ENCODE data around the gene FTO.

FTO gene

DNA sequence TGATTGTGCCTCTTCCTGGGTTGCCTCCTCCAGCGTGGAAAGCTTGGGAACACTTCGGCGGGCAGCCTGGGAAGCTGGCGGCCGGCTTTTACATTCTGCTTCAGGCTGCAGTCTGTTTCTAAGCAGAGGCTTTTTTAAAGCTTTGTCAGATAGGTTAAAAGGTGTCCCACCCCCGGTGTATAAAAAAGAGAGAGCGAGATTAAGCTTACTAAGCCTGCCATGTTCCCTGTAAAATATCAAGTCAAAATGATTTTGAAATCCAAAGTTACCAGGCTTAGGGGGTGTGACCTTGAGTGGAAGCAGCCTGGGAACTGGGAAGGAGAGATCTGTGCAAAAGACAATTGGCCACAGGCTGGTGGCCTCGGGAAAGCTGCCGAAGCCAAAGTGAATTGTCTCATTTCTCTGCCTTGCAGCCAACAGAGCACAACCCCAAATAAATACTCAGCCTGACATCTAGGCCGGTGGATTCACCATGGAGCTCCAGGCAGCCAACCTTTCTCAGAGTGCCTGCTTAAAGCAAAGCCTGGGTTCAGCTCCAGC, 254.5 kb downstream of the FTO start:
- DNase-seq (ENCODE audit: low read depth in 2 of 2, low spot score in 1 of 2): no peak

GRCh38 chr16:53960050-53960812, 256.3 kb downstream of the FTO start:
- no peak for DNase-seq (ENCODE audit: low read depth in 2 of 2, low spot score in 1 of 2)

DNA sequence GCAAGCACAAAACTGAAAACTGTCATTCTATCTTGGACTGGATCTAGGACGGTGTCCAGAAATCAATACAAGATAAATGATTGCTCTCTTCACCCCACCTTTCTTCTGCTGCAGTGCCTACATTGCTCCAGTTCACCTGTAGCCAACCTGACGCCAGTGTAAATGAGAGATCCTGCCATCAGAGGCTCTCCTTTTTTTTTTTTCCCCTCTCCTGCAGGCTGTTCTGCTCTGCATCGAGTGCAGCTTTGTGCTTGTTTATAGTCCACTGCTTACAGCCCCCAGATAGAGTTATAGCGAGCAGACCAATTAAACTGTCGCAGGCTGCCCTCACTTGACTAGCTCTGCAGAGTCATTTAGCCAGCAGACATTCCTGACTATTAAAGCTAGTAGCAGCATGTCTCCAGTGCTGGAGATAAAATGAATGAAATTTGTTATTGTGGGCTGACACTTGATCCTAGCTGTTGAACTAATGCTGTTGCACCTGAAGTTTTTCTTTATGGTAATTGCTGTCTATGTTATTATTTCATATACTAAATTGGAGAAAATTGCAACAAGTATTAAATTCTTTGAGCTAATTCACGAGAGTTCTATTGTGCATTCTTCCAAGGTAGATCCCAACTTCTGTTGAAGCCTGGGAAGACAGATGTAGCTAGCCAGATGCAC, 257.1 kb downstream of the FTO start:
- DNase-seq (ENCODE audit: low read depth in 2 of 2, low spot score in 1 of 2): no peak

- DNase-seq (ENCODE audit: low read depth in 2 of 2, low spot score in 1 of 2): no peak
Observed at GRCh38 chr16:53962041-53962440, 258.1 kb downstream of the FTO start.

GRCh38 chr16:53964145-53964790, 260.3 kb downstream of the FTO start:
- DNase-seq (ENCODE audit: low read depth in 2 of 2, low spot score in 1 of 2): no peak

GRCh38 chr16:53966821-53967571, 263.0 kb downstream of the FTO start:
- DNase-seq (ENCODE audit: low read depth in 2 of 2, low spot score in 1 of 2): no peak

- DNase-seq (ENCODE audit: low read depth in 2 of 2, low spot score in 1 of 2): no peak
Observed at GRCh38 chr16:53967572-53967971, 263.6 kb downstream of the FTO start.

DNA sequence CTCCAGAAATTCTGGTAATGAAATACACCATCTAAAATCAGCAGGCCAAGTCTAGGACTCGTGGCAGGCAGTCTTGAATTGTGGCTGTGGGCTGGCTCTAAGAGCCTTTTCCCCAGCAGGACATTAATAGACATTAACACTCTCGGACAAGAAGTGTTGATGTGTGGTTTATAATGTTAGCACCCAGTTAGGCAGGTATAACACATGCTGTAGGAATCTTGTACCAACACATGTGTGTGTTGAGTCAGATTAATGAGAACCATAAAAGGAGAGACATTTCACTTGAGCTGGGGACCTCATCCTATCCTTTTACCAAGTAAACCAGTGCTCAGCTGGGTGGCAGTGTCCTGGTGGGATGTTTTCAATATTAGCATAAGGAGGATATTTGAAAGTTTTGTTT, 264.5 kb downstream of the FTO start:
- no peak for DNase-seq (ENCODE audit: low read depth in 2 of 2, low spot score in 1 of 2)

- DNase-seq (ENCODE audit: low read depth in 2 of 2, low spot score in 1 of 2): no peak
Observed at GRCh38 chr16:53968896-53969295, 264.9 kb downstream of the FTO start.

DNA sequence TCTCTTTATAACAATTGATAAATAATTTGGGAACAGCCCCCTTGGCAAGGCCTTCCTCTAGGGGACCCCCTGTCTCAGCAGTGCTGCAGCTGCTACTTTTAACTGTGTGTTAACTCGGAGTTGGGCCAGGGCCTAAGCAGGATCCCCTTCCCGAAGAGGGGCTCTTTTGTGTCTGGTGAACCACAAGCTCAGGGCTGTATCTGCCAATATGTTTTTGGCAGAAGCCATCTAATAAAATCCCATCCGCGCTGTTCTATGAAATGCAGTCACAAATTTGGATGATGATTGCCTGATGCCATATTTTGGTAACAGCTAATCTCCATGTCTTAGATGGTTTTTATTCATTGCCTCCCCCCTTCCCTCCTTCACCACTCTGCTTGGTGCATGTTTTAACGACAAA, 267.7 kb downstream of the FTO start:
- no peak for DNase-seq (ENCODE audit: low read depth in 2 of 2, low spot score in 1 of 2)

DNA sequence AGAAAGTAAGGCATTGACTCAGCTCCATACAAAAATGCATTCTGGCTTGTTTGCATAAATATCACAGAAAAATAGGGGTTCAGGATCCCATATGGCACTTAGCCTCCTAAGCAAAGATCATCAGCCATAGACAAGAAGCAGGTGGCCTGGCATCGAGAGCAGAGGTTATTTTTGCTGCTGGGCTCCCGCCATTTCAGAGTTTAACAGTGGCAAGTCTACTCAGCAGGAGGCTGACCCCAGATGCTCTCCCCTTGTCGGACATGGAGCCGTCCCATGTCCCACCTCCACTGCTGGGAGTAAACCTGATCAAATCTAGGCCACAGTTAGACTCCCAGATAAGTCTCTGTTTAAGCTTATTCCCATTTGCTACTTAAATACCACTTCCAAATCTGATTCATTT, 269.1 kb downstream of the FTO start:
- no peak for DNase-seq (ENCODE audit: low read depth in 2 of 2, low spot score in 1 of 2)

DNA sequence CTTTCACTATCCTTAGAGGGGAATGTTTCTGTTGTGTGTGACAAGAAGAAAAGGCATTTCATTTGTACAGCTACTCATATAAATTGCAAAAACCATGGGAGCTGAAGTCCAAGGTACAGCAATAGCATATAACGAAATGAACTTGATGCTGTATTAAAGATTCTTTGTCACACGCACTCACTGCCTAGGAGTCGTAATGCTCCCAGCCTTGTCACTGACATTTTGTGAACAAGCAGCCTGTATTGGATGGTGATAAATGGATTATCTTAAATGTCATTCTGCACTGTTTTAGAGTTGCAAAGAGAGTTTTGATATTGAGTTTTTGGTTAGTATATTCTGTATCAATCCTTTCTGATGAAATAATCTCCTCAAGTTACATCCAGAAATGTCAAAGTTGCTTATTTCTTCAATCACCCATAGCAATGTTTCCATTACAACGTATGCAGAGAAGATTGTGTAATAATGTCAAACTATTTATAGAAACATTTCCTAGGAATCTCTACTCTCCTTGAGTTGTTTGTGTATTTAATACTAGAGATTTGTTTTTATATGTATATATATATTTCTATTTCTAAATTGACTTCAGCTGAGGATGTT, 270.6 kb downstream of the FTO start:
- DNase-seq (ENCODE audit: low read depth in 2 of 2, low spot score in 1 of 2): no peak

- no peak for DNase-seq (ENCODE audit: low read depth in 2 of 2, low spot score in 1 of 2)
Observed at GRCh38 chr16:53980675-53981074, 276.7 kb downstream of the FTO start.

DNA sequence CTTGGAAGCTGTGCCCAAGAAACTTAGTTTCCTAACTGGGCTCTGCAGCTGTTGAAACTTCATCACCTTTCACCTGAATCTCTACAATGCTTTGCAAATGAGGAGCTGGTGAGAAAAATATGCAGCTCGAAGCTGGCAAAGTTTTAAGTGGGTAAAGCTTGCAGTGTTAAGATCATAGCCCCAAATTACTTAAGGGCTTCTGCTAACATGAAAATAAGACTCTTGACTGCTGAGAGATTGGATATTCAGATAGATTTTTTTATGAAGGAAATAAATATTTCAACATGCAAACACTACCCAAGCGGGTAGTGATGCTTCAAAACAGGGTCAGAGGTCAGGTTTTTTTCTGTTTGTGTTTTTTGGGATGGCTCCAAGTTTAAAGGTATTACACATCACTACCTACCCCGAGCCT, 278.7 kb downstream of the FTO start:
- no peak for DNase-seq (ENCODE audit: low read depth in 2 of 2, low spot score in 1 of 2)

DNA sequence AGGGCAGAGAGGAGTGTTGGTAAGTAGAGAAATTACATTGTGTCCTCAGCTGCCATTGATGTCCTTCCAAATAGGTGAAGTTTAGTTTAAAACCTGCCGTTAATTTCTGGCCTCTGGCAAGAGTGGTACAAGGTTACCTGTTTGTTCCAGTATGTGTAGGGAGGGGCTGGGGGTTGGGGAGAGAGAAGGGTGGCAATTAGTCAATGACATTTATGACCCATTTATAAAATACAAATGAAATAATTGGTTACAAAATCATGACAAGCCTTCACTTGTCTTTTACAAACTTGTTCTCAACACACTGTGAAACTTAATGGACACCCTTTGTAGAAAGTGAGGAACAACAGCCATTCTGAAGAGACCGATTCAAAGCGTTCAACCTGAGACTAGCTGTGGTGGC, 281.0 kb downstream of the FTO start:
- DNase-seq (ENCODE audit: low read depth in 2 of 2, low spot score in 1 of 2): no peak

- no peak for DNase-seq (ENCODE audit: low read depth in 2 of 2, low spot score in 1 of 2)
Observed at GRCh38 chr16:53985861-53986260, 281.9 kb downstream of the FTO start.

- DNase-seq (ENCODE audit: low read depth in 2 of 2, low spot score in 1 of 2): no peak
Observed at GRCh38 chr16:53986793-53987192, 282.8 kb downstream of the FTO start.

- DNase-seq (ENCODE audit: low read depth in 2 of 2, low spot score in 1 of 2): no peak
Observed at GRCh38 chr16:53988136-53988535, 284.2 kb downstream of the FTO start.

DNA sequence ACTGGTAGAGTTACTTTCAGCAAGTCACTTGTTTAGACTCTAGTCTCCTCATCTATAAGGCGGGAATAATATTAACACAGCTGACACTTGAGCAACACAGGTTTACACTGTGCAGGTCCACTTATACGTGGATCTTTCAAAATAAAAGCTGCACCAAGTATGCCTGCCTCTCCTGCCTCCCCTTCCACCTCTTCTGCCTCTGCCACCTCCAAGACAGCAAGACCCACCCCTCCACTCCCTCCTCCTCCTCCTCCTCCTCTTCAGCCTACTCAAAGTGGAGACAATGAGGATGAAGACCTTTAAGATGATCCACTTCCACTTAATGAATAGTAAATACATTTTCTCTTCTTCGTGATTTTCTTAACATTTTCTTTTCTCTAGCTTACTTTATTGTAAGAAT, 285.6 kb downstream of the FTO start:
- DNase-seq (ENCODE audit: low read depth in 2 of 2, low spot score in 1 of 2): no peak

GRCh38 chr16:53991754-53992378, 287.9 kb downstream of the FTO start:
- DNase-seq (ENCODE audit: low read depth in 2 of 2, low spot score in 1 of 2): no peak

- DNase-seq (ENCODE audit: low read depth in 2 of 2, low spot score in 1 of 2): no peak
Observed at GRCh38 chr16:53995378-53995777, 291.4 kb downstream of the FTO start.
